HG02763 (cell line): ENCODE data around the gene ZNF23.

Experiments used
- ATAC-seq: cut with Tn5 transposase; IDR thresholded peaks from one replicate; pipeline ENCODE4 v1.9.1; 2021; ENCODE audit warnings: mild to moderate bottlenecking, moderate library complexity; ENCODE audit not compliant: unreplicated experiment

The ZNF23 gene

DNA sequence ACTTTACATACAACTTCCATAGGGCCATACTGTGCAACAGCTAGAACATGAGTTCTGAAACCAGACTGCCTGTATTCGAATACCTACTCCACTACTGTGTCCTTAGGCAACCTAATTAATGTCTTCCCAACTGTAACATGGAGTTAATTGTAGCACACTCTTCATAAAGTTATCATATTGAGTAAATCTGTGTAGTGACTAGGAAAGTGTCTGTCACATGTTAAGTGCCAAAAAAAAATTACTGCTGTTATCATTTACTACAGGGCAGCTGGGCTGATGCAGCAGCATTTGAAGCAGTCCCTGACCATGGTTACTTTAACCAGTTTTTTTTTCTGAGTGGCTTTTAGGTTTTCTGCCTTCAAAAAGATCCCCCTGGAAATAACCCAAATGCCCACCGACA lies 10.9 kb upstream of the ZNF23 start:
- no peak for ATAC-seq

DNA sequence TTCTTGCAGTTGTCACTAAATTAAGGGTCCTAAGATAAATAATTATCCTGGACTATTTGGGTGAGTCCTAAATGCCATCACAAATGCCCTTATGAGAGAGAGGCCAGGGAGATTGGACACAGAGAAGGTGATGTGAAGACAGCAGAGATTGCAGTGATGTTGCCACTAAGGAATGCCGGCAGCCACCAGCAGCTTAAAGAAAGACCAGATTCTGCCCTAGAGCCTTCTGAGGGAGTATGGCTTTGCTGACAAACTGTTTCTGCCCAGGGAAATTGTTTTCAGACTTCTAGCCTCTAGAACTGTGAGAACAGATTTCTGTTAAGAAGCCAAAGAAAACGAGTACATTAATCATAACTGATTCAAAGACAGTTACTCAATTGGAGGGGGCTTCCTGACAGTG lies 10.0 kb upstream of the ZNF23 start:
- ATAC-seq = no peak

DNA sequence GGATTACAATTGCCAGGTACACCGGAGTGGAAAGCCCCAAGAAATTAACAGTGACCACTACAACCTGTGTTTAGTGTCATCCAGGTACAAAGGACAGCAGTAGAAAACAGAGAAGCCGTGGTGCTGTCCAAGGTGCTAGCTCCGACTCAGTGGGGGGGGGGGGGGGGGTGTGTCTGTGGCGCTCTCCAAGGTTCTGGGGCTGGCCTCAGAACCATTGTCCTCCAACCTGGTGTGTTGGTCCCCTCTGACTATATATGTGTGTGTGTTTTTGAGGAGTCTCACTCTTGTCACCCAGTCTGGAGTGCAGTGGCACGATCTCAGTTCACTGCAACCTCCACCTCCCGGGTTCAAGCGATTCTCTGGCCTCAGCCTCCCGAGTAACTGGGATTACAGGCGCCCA lies 5.8 kb upstream of the ZNF23 start:
- no peak for ATAC-seq

DNA sequence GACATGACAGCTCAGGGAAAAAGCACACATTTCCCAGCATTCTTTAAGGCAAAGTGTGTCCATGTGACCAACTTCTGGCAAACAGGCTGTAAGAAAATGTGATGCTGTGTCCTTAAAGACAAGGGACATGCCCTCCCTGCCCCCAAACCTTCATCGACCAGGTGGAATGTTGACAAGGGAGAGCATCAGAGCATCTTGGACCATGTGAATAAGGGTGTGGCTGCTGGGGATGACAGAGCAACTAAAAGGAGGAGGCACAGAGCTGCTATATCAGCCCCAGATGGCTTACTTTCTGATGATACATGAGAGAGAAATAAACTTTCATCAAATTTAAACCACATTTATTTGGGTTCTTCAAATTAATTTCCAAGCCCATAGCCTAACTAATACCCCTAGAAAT lies 2.2 kb upstream of the ZNF23 start:
- no peak for ATAC-seq

- no peak for ATAC-seq
These were observed 1.1 kb downstream of the ZNF23 start for GRCh38 chr16:71460941-71461340.

DNA sequence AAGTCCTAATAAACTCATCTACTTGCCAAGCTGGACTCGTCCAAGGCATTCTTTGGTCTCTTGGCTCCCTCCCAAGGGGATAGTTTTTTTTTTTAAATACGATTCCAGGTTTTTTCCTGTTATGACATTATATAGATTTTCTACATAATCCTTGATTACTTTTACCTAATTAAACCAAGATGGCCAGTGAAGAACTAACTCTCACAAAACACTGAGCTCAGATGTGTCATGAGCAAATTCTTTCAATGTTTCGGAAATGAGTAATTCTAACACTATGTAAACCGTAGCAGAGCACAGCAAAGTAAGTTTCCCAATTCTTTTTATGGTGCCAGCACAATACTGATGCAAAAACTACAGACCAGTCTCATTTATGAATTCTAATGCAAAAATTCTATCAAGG lies 1.8 kb downstream of the ZNF23 start:
- no peak for ATAC-seq

- ATAC-seq = no peak
These were observed 2.5 kb downstream of the ZNF23 start for GRCh38 chr16:71459510-71459909.

GRCh38 chr16:71456801-71457200 lies 5.2 kb downstream of the ZNF23 start:
- ATAC-seq = no peak

DNA sequence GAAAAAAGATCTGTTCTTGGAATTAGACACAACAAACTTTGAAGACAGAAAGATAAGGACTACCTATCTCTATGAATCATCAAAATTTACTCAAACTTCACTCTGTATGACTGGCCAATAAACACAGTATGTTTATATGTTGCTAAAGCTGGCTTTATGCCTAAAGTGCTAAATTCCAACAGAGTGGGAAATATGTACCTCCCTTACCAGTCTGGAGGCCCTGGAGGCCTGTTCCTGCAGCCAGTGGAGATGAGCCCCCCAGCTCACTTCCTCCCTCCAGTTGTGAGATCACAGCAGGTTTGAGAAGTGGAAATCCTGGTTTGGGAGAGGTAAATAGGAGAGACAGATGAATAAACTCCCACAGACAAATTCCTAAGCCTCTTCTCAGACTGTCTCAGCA lies 9.0 kb downstream of the ZNF23 start:
- no peak for ATAC-seq

DNA sequence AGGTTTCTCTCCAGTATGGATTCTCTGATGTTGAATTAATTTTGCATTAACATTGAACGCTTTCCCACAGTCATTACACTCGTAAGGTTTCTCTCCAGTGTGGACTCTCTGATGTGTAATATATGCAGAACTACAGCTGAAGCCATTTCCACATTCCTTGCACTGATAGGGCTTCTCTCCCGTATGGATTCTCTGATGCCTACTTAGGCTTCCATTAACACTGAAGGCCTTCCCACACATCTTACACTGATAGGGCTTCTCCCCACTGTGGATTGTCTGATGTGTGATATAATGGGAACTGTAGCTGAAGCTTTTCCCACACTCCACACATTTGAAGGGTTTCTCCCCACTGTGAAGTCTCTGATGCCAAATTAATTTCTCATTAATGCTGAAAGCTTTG lies 13.0 kb downstream of the ZNF23 start:
- ATAC-seq = no peak

- ATAC-seq = no peak
These were observed 13.7 kb downstream of the ZNF23 start for GRCh38 chr16:71448274-71448866.

DNA sequence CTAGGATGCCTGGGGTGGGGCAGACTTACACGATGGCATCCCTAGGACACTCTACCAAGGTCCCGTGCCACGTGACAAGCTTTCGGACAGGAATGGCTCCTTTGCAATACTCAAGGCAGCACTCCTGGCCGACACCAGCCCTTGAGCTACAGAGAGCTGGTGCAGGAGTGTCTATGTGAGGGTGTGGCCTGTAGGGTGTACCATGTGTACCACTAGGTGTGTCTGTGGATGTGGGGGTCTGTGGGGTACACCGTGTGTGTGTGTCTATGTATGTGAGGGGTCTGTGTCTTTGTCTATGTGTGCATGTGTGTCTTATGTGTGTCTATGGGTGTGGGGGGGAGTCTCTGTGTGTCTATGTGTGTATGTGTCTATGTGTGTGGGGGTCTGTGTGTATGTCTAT lies 18.3 kb downstream of the ZNF23 start:
- ATAC-seq = no peak

GRCh38 chr16:71442051-71442440 lies 20.0 kb downstream of the ZNF23 start, which contains the start of gene TLE7:
Gene TLE7 (minus strand): TSS chr16:71442054. CDS start chr16:71433324, 8,730 bp downstream.
- no peak for ATAC-seq

- no peak for ATAC-seq
These were observed 20.5 kb downstream of the ZNF23 start for GRCh38 chr16:71441348-71442050.

DNA sequence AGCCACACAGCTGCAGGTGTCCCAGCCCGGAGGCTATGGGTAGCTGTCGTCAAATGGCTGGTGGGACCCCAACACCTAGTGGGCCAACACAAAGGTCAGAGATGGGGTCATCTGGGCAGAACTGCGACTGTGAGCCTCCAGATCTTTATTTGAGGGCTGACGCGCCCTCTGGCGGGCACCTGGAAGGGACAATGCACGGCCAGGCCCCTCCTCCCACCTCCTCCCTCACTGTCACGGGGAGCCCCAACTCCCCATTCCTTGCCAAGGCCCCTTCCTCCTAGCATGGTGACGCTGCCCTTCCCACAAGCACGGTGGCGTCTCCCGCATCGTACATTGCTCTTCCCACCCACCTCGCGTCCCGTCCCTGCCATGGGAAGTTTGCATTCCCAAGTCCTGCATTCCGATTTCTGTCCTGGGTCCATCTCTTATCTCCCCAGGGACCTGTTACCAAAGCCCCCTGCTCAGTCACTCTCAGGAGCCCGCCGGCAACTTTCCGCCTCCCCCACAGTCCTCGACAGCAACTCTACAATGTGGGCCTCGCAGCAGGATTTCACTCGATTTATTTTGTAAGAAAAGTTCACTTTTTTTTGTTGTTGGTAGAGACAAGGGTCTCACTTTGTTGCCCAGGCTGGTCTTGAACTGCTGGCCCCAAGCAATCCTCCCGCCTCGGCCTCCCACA lies 21.2 kb downstream of the ZNF23 start:
- no peak for ATAC-seq

- ATAC-seq = no peak
These were observed 22.5 kb downstream of the ZNF23 start for GRCh38 chr16:71439523-71439922.

DNA sequence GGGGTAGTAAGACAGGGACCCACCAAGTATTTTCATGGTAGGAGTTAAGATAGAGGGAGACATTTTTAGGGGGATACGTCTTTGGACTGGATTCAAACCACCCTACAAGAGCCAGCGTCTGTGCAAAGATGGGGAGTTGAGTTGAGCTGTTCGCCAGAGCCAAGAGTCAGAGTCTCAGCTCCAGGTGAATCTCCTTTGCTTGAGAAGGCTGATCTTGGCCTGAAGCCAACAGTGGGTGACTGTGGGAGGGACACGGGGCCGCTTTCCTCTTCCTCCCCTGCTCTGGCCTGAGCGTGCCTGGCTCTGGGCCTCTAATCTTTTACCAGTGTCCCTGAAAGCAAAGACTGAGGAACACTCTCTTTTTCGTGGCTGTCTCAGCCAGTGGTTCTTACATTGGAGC lies 25.6 kb downstream of the ZNF23 start:
- ATAC-seq = no peak

GRCh38 chr16:71432906-71433305 lies 29.1 kb downstream of the ZNF23 start:
- ATAC-seq = no peak

GRCh38 chr16:71431991-71432390 lies 30.1 kb downstream of the ZNF23 start:
- no peak for ATAC-seq

DNA sequence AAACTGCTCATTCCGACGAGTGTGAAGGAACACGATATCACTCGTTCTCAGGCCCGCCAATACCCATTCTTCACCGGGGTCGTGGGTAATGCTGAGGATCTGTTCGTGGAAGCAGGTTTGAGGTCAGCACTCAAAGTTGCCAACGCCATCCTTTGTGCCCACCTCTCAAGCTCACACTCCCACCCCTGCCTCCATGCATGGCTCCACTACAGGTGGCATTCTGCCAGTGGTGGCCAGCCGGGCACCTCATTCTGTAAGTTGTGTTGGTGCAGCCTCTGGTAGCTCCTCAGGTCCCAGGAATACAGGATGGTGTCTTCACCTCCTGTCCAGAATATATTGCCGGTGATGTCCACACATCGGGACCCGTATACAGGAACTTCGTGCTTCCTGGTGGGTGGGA lies 30.9 kb downstream of the ZNF23 start:
- no peak for ATAC-seq

DNA sequence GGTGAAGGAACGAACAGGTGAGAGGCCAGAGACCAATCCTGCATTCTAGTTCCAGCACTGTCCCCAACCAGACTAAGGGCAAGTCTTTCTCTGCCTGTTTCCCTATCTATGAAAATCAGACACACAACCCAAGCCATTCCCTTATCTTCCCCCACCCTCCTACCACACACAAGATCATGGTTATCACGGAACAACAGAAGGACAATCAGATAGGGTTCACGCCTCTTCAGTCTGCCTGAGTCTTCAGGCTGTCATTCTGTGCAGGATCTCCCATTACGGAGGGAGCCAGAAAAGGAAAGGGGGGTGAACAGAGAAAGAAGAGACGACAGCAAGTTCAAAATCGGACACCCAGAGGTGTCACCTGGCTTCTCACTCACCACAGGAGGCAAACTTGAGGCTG lies 31.3 kb downstream of the ZNF23 start:
- no peak for ATAC-seq

DNA sequence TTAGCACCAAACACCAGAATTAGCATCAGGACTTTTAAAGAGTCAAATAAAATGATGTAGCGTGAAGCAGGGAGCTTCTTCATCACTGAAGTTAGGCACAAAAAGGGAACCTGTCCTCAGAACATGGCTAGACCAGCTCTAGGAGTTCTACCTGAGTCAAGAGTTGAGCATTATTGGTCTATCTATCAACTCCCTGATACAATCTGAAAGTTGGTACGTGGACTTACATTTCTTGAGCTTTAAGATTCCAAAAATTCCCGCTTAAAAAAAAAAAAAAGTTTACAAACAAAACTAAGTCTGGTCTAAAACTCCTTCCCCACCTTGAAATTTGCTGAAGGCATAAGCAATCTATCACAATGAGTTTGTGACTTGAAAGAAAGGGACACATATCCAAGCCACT lies 32.5 kb downstream of the ZNF23 start:
- no peak for ATAC-seq
